GM21515 (cell line): ENCODE results near the gene SYTL3.
"Not testable (repeated sequence)": the region's sequence is repeated elsewhere in the genome, so short reads cannot be mapped to it uniquely, and the experiment has no call there.

Source experiments
- ATAC-seq: cut with Tn5 transposase; IDR thresholded peaks from one replicate; pipeline ENCODE4 v1.9.1; 2021; ENCODE audit not compliant: unreplicated experiment

SYTL3 gene

DNA sequence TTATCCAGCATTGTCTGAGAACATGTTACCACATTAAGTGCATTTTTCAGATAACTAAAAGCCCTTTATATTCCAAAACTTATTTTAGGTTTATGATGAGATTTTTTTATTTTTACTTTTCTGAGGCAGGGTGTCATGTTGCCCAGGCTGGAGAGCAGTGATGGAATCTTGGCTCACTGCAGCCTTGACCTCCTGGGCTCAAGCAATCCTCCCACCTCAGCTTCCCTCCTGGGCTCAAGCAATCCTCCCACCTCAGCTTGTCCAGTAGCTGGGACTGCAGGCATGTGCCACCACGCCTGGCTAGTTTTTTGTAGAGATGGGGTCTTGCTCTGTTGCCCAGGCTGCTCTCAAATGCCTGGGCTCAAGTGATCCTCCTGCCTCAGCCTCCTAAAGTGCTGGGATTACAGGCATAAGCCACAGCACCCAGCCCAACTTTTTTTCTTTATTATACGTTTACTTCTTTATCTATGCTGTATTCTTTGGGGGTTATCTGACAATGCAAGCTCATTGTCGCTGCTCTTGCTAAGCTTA, 11.5 kb upstream of the SYTL3 start:
- no peak for ATAC-seq

DNA sequence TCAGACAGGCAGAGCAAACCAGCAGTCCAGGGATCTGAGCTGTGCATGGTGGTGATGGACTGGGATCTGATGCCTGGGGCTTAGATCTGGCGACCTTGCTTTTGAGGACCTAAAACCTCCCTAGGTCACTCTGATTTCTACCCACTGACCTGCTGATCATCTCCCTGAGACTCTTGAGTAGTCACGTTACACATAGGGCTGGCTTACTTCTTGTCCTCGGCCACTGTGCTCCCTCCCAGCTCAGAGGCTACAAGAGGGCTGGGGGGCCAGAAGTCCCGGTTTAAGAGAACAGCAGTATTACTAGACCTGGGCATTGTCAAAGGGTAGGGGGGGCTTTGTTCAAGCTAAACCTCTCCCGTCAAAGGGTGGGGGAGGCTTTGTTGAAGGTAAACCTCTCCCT, 10.8 kb upstream of the SYTL3 start:
- ATAC-seq, result no peak

GRCh38 chr6:158640519-158640918, 9.3 kb upstream of the SYTL3 start:
- no peak for ATAC-seq

- no peak for ATAC-seq
Measured at GRCh38 chr6:158642097-158642601, 7.7 kb upstream of the SYTL3 start.

DNA sequence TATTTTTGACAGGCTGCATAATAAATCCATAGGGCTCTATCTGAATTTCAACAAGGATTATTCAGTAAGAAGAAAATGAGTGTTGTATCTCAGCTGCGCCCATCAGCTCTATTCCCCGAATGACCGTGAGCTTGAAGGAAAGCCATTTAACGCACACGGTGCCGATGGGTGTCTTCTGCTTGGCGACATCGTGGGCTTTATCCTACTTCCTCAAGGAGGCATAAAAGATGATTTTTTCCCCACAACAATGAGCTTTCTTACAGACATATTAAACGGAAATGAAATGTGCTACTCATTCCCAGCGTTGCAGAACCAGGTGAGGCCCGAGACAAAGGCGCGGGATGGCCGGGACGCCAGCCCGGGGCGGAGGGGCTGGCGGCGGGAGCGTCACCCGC, 6.0 kb upstream of the SYTL3 start:
- no peak for ATAC-seq

GRCh38 chr6:158644231-158645063, 5.4 kb upstream of the SYTL3 start, which contains the start of gene DYNLT1:
DYNLT1 (minus strand) TSS chr6:158644743; CDS start chr6:158644708, 35 bp downstream.
- peak; percentile 53 for ATAC-seq

DNA sequence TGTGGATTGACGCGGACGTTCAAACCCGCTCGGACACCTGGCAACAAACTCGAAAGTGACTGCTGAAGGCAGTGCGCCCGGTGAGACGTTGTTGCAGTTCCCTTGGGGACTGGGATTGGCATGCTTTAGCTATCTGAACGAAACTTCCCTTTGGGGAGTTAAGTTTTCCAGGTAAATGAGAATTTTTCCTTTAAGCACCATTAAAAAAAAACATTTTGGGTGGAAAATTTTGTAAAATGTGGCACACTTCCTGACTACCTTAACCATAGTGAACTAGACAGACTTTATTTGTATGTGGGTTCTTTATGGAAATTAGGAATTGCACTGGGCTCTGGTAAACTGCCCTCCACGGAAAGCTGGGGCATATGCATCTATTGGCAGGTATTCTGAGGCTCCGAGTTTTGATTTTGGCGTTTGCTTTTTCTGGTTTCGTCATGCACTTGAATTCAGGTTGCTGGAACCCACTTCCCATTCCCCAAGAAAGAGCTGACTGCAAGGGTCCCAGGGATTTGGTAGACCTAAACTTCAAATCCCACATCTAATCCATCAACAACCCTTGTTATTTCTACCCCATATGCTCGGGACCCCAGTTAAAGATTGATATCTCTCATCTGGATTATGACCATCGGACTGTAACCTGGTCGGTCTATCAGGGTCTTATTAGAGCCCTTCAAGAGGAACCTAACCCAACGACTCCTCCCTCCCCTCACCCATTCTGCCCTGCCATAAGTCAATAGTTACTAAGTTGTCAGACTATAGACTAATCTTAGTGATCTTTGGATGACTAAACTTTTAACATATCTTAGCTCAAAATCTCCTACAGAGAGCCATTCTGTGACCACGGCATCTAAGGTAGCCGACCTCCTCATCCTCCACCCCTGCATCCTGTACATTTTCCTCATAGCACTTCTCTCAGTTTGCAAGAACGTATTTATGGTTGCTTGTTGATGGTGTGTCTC, 4.5 kb upstream of the SYTL3 start:
- ATAC-seq, result no peak

DNA sequence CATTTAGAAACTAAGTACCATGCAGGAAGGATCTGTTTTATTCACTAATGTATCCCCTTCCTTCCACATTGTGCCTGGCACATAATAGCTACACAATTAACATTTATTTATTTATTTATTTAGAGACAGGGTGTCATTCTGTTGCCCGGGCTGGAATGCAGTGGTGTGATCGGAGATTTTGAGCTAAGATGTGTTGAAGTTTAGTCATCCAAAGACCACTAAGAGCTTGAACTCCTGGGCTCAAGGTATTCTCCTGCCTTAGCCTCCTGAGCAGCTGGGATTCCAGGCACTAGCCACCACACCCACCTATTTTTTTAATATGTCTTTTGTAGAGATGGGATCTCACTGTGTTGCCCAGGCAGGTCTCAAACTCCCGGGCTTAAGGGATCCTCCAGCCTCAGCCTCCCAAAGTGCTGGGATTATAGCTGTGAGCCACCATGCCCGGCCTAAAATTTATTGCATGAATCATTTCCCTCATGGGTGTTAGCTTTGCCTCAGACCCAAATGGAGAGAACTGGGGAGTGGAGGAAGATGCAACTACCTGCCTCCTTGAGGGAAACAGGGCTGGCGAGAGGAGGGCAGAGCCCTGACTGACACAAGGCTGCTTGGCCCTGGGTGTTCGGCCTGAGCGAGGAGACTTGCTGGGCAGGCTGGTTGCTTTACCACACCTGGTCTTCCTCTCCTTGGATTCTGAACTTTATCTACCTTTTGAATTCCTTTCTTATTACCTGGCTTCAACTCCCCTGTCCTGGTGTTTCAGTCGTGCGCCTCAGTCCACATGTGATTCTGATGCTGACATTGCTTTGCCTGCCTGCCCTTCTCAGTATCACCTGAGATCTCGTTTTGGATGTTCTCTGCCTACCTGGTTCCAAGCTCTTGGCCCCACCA, 3.6 kb upstream of the SYTL3 start:
- ATAC-seq, result no peak

GRCh38 chr6:158647501-158647900, 2.4 kb upstream of the SYTL3 start:
- no peak for ATAC-seq

DNA sequence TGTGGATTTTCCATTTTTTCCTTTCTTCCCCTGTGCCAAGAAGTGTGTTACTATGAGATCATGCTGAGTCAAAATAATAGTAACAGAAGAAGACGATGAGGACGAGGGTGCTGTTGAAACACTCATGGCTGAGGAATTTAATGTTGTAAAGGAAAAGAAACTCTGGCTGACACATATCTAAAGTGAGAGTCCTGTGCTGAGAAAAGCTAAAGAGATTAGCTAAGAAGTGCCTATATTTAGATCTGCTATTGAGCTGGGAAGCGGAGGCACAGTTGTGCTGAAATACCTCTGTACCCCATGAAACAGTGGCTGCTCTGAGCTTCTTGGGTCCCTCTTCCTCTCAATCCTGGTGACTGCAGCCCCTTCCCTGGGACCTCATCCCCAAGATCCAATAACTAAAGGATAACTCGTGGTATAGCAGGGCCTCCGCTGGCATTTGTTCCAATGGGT, 1.1 kb upstream of the SYTL3 start:
- ATAC-seq, result no peak

DNA sequence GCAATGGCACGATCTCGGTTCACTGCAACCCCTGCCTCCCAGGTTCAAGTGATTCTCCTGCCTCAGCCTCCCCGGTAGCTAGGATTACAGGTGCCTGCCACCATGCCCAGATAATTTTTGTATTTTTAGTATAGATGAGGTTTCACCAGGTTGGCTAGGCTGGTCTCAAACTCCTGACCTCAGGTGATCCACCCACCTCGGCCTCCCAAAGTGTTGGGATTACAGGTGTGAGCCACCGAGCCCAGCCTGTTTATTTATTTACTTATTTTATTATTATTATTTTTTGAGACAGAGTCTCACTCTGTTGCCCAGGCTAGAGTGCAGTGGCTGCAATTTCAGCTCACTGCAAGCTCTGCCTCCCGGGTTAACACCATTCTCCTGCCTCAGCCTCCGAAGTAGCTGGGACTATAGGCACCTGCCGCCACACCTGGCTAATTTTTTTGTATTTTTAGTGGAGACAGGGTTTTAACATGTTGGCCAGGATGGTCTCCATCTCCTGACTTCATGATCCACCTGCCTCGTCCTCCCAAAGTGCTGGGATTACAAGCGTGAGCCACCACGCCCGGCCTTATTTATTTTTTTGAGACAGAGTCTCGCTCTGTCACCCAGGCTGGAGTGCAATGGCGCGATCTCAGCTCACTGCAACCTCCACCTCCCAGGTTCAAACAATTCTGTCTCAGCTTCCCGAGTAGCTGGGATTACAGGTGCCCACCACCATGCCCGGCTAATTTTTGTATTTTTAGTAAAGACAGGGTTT, 2.3 kb downstream of the SYTL3 start:
- not testable (repeated sequence) for ATAC-seq

DNA sequence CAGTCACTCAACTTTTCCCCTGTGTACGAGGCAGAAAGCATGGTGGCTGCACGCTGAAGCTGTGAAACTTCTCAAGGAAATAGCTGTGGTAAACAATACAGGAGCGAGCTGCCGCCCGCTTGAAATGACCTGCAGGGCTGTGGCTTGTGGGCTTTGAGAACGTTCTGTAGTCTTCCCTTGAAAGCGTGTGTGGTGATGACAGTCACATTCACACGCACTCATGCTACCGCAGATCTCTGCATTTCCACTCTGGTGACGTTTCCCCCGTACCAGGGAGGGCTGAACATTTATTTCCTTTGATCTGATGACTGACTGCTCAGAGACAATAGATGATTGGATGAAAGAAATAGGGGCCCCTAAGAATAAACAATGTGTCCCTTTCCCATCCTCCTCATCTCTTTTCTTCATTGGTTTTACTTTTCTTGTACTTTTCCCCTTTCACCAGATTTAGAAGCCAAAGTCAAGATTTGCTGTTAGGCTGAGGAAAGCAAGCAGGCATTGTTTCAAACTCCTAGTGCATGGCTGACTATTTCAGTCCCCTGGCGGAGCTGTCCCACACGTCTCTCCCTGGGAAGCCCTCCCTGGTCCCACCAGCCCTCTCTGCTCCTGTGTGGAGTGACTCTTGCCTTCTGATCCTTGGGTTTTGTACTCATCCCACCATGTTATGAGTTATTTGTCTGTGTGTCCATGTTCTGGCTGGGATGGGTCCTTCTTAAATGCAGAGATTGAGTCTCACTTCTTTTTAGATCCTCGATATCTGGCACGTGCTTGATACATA, 3.9 kb downstream of the SYTL3 start:
- ATAC-seq, result peak; percentile 54

DNA sequence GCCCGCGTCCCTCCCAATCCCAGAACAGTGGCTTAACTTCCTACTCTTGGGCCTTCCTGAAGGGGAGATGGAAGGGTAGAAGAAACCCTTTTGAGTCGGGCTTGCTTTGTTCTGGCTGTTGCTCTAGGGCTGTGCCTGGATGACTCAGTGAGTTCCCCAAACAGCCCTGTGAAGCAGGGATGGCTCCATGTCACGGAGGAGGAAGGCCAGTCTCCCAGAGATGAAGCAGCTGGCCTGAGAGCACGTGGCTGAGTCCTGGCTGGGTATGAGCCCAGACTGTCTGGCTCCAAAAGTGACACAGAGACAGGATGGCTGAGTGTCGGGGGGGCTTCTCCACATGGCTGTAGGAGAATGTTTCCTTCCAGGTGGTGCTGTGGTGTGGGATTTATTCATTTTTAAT, 4.6 kb downstream of the SYTL3 start:
- ATAC-seq, result no peak

GRCh38 chr6:158654960-158655489, 5.2 kb downstream of the SYTL3 start:
- no peak for ATAC-seq

DNA sequence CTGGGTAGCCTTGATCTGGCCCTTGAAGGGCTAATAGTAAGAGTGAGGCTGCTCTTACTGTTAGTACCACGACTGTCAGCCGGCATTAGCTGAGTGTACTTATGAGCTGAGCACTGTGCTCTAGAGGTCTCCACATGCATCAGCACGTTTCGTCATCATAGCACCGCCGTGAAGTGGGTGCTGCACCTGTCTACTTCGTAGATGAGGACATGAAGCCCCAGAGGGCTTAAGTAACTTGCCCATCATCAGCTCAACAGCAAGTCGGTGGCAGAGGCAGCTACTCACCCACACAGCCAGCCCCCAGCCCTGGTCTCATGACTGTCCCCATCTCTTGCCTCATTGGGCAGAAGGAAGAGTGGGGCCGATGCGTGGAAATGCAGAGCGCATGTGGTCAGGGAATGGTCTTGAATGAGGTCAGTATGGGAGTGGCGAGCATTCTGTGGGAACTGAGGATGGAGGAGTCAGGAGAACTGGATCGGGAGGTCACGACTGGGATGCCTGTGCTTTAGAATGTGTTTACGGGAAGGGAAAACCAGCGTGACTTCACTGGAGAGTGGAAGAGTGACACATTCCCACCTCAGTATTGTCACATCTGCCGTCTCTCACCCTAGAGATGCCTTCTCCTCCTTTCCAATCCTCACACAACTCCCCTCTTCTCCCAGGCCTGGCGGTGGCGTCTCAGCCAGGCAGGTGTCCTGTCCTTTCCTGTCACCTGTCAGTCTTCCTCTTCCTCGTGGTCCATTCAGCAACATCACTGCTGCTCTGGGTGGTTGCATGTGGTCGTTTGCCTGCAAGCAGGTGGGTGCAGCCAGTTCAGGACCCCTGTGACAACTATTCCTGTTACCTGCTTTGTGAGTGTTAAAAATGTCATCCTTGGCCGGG, 6.0 kb downstream of the SYTL3 start:
- no peak for ATAC-seq

- not testable (repeated sequence) for ATAC-seq
Measured at GRCh38 chr6:158656986-158657385, 7.1 kb downstream of the SYTL3 start.

DNA sequence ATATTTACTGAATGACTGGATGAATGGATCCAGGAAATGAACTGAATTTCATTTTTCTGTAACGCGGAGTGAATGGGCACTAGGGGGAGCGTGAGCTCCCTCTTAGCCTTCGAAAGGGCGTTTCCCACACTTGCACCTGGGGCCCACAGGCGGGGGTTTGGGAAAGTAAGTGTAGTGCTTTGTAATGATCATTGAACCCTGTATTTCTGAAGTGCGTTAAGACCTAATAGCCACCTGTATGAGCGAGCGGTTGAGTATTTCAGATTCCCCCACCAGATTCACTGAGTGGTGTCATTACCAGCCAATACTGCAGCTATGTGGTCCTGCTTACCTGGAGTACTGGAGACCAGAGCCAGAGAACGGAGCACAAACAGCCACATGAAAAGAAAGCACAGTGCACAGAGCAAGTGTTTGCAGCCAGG, 10.5 kb downstream of the SYTL3 start:
- ATAC-seq, result peak; percentile 66
